ENCODE data around the gene TEX19. TPM values are rescaled to one million over a fixed set of nuclear protein-coding genes. Genes with fewer than 3 reads are reported as not detected.
A peak's percentile ranks its signal among the peaks of the same experiment; 100 is the strongest.

The TEX19 gene
- polyA plus RNA-seq, 2 of the 4 experiments (the other 2 are of a cell fraction): 0.43 to 0.50 TPM

GRCh38 chr17:82355770-82356427 is 3.1 kb upstream of the TEX19 start:
- Histone ChIP-seq H3K4me1 (peaks cover 18% of the 10 kb centered on the region), H3K4me3 (no peak overlapping the region), H3K4me2 (no peak overlapping the region), H3K9me3 (no peaks in the 10 kb centered on the region), H3K27ac (no peak overlapping the region)
- CTCF ChIA-PET: interaction anchor here (0.9 to 5.8 kb wide), 10 partner anchors 10 to 325 kb away, joined by 3 to 44 read pairs (median 6); no protein-coding TSS in a partner anchor
- no peak for FAIRE-seq
- POLR2A ChIA-PET: no interaction called here
- TF ChIP-seq MAFK (IDR thresholded peaks at IDR 0.05; ENCODE audit: partially characterized antibody): no peak
- TF ChIP-seq HEYL (CRISPR knock-in tag; IDR thresholded peaks at IDR 0.05): no peak
- no peak for TF ChIP-seq ZFP36 (IDR thresholded peaks at IDR 0.05; ENCODE audit: borderline replicate concordance, partially characterized antibody)
- no peak for TF ChIP-seq CTCF (IDR thresholded peaks at IDR 0.05)
- no peak for TF ChIP-seq MAX (IDR thresholded peaks at IDR 0.05)
- no peak for TF ChIP-seq JUNB (IDR thresholded peaks at IDR 0.05)
- no peak for TF ChIP-seq PHF8 (IDR thresholded peaks at IDR 0.05; ENCODE audit: borderline replicate concordance, low read depth)
- no peak for TF ChIP-seq HOXA7 (CRISPR knock-in tag; IDR thresholded peaks at IDR 0.05)
- no peak for TF ChIP-seq HMGXB4 (CRISPR knock-in tag; IDR thresholded peaks at IDR 0.05; ENCODE audit: borderline replicate concordance)
- no peak for TF ChIP-seq BHLHE40 (IDR thresholded peaks at IDR 0.05; ENCODE audit: low read depth, low read length)
- no peak for TF ChIP-seq ZNF302 (CRISPR knock-in tag; IDR thresholded peaks at IDR 0.05)
- TF ChIP-seq HDAC2 (IDR thresholded peaks at IDR 0.05): no peak
- 74% methylated on average over 11 of the region's 11 CpGs for WGBS (ENCODE audit: missing lambda C conversion rate)
- ATAC-seq: no peak
- no peak for DNase-seq (ENCODE audit: low read depth in 1 of 2, low spot score in 1 of 2)

GRCh38 chr17:82356845-82357355 is 2.1 kb upstream of the TEX19 start:
- Histone ChIP-seq H3K27ac (no peak overlapping the region), H3K4me3 (no peak overlapping the region), H3K4me2 (no peak overlapping the region), H3K9me3 (no peaks in the 10 kb centered on the region), H3K4me1 (peaks cover 18% of the 10 kb centered on the region)
- CTCF ChIA-PET: interaction anchor here (0.7 to 5.8 kb wide), 12 partner anchors 9 to 326 kb away, joined by 3 to 44 read pairs (median 4); no protein-coding TSS in a partner anchor
- TF ChIP-seq RARB (CRISPR knock-in tag; IDR thresholded peaks at IDR 0.05): no peak
- no peak for TF ChIP-seq FOSL2 (IDR thresholded peaks at IDR 0.05)
- no peak for TF ChIP-seq FOSL2 (CRISPR knock-in tag; IDR thresholded peaks at IDR 0.05)
- no peak for TF ChIP-seq HOXB5 (CRISPR knock-in tag; IDR thresholded peaks at IDR 0.05)
- no peak for TF ChIP-seq PBX3 (IDR thresholded peaks at IDR 0.05)
- no peak for TF ChIP-seq ATOH8 (CRISPR knock-in tag; IDR thresholded peaks at IDR 0.05; ENCODE audit: low read depth)
- no peak for TF ChIP-seq MYC (IDR thresholded peaks at IDR 0.05; ENCODE audit: borderline replicate concordance, low read length)
- TF ChIP-seq ESRRA (IDR thresholded peaks at IDR 0.05; ENCODE audit: borderline replicate concordance, low read length): no peak
- no peak for TF ChIP-seq USF2 (IDR thresholded peaks at IDR 0.05)
- no peak for TF ChIP-seq PHF8 (IDR thresholded peaks at IDR 0.05; ENCODE audit: borderline replicate concordance, low read depth)
- TF ChIP-seq RCOR1 (IDR thresholded peaks at IDR 0.05; ENCODE audit: low read depth, low read length): no peak
- no peak for TF ChIP-seq ZNF302 (CRISPR knock-in tag; IDR thresholded peaks at IDR 0.05)
- no peak for TF ChIP-seq HMGXB4 (CRISPR knock-in tag; IDR thresholded peaks at IDR 0.05; ENCODE audit: borderline replicate concordance)
- no peak for TF ChIP-seq RNF2 (IDR thresholded peaks at IDR 0.05; ENCODE audit: borderline replicate concordance, low read depth)
- no peak for TF ChIP-seq GATA3 (IDR thresholded peaks at IDR 0.05; ENCODE audit: borderline replicate concordance)
- peak; percentile 16 to 36; a peak in 4 of 6 replicates for ATAC-seq
- no peak for FAIRE-seq
- WGBS (ENCODE audit: missing lambda C conversion rate): 77% methylated on average over 20 of the region's 20 CpGs
- DNase-seq (ENCODE audit: low read depth in 1 of 2, low spot score in 1 of 2): no peak
- POLR2A ChIA-PET: no interaction called here

Data from A549 (cell line).